MV-4-11 (cell line): ENCODE results near the gene SCGB3A1.

ENCODE experiments used
- DNase-seq: peaks from one replicate; lab custom pipeline; 2025; lab: John Stamatoyannopoulos, UW

Gene SCGB3A1

DNA sequence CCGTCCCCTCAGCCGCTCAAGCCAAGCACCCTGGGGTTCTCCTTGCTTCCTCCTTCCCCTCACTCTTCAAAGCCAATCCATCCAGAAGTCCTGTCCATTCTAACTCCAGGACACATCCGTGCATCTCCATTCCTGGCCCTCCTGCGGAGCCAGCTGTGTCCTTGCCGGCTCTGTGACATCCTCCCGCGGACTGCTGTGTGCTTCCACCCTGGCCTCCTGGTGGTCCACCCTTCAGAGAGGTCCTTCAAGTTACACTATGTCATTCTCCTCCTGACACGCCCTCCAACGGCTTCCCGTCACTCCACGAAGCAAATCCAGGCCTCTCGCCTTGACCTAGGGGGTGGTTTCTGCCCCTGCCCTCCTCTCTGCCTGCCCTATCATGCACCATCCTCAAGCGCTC is 13.0 kb upstream of the SCGB3A1 start:
- DNase-seq, result no peak

DNA sequence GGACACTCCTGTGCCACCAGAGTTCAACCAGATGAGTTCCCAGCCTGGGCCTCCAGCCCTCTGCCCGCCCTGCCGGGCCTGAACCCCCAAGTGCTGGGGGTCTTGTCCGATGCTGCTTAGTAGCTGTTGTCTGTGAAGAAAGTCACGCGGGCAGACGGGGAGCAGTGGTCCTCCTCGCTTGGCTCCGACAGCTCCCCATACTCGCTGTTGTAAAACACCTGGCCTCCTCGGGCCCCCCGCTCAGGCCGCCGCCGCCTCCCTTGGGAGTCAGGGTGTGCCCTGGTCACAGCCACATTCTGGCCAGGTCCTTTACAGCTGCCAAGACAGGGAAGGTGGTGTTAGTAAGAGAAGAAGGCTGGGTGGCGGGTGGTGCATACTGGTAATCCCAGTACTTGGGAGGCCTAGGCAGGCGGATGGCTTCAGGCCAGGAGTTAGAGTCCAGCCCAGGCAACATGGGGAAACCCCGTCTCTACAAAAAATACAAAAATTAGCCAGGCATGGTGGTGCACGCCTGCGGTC is 11.8 kb upstream of the SCGB3A1 start:
- no peak for DNase-seq

DNA sequence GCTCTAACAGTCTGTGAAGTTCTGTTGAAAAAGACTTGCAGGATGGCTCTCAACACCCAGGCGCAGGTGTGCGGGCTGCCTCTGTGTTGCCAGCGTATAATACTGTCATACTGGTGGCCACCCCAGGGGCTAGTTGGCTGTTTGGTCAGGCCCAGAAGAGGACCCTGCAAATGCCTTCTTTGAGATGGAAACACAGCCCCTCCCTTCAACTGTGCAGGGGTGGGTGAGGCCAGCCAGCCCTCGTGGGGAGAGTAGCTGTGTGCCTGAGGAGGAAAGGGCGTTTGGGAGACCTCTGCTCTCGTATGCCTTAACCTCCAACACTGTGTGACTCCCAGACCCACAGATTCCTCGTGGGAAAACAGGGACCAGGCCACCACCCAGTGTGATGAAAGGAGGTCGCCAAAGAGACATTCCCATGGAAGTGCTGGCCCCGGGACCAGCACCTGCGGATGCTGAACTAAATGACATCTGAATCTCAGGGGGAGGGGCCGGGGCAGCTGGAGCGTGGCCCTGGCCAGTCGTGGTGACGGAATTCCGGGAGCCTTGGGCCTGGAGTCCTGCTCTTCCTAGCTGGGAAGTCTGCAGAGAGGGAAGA is 11.3 kb upstream of the SCGB3A1 start:
- no peak for DNase-seq

DNA sequence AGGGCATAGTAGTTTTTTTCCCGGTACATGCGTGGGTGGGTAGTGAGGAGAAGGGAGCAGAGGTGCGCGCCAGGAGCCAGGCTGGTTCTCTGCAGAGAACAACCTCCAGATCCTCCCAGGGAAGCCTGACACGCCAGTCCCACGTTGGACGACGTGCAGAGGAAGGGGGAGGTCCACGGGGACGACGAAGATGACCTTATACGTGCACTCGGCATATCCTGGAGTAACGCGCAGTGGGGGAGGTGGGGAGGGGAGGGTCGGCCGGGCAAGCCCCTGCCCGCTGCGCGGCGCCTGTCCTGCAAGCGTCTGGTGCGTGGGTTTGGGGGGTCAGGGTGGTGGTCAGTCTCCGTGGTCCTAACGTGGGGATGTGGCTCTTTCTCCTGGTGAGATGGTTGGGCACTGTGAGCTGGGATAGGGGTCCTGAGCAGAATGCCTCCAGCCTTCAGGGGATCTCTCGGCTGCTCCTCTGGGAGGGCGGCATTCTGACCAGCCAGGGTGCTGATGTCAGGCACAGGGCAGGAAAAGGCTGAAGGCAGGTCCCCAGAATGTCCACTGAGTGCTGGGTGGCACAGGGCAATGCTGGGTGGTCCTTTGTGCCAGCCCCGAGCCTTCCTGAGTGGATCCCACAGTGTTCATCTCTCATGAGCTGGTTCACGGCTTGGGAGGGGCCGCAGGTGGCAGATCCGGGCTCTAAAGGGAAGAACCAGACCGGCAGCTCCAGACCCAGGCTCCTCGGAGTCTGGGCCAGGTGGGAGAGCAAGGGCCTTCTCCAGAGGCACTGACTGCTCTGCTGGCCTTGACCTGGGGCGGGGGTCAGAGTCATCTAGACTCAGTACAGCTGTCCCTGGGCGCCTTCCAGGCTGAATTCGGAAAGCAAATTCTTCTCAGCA is 10.5 kb upstream of the SCGB3A1 start:
- DNase-seq, result no peak

DNA sequence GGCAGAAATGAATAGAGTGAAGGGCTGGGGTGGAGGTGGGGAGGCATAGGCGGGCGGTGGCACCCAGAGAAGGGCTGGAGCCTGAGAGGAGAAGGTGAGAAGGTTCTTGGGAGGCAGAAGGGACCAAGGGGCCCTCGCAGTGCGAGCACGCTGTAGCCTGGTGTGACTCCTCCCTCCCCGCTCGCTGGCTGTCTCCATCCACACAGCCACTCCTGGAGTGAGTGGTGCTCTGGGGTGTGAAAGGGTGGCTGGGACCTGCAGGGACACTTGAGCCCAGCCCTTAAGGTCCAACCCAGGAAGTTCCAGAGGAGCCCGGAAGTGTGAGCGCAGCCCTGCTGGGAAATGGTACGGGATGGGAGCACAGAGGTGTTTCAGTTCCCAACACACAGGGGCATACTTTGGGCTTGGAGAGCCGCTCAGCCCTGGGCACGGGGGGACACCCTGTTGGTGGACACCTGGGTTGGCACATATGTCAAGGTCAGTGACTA is 9.3 kb upstream of the SCGB3A1 start:
- DNase-seq, result no peak

DNA sequence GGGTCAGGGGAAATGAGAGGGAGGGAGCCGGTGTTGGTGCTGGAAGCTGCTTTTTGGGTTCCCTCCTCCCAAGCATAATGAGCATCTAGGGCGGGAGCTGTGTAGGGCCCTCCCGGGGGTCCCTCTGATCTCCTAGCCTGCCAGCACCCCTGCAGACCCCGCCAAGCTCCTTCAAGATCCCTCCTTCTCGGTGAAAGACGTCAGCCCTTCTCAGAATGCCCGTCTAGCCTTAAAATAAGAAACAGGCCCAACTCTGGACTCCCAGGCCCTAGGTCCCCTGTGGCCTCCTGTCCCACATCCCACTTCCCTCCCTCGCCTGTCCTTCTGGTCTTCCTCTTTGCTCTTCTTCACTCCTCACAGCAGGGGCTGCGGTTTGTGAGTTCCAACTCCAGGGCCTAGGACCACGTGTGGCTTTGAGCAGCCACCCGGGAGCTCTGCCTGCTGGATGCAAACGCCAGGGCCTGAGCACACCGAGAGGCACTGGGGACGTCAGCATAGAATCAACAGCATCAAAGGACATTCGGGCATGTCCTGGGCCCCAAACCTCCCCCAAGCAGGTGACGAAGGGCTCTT is 8.8 kb upstream of the SCGB3A1 start:
- DNase-seq, result peak; percentile 63

DNA sequence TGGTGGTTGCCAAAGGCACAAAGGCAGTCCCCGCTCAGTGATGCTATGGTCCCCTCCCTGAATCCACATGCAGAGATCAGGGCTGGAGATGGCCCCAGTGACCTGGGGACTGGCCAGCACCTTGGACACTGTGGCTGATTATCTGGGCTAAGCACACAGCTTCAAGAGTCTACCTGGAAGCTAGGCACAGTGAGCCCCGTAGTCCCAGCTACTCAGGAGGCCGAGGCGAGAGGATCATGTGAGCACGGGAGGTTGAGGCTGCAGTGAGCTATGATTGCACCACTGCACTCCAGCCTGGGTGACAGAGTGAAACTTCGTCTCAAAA is 8.3 kb upstream of the SCGB3A1 start:
- DNase-seq, result no peak

DNA sequence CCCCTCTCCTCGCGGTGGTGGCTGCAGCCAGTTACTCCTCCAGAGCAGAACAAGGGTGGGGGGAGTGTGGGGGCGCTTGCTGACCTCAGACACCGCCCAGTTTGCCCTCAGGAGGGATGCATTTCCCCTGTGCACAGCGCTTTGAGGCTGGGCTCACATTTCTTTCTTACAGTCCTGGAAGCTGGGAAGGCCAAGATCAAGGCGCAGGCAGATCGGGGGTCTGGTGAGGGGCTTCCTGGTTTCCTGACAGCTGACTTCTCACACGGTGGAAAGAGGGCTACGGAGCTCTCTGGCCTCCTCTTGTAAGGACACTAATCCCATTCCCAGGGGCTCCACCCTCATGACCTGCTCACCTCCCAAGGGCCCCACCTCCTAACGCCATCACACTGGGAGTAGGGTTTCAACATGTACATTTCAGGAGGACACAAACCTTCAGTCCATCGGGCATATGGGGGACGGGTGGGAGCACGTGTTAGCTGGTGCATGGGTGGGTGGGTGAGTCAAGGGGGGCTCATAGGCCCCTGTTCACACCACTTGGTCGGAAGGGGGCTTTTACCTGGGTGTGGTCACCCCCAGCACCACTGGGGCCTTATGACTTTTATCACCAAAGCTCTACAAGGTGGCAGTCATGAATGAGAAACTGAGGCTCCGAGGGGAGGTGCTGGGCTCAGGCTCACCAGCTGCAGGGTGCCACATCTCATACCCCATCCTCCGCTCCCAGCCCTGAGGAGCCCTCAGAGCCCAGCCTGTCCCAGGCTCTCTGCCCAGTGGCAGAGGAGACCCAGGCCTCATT is 7.7 kb upstream of the SCGB3A1 start:
- DNase-seq, result no peak

DNA sequence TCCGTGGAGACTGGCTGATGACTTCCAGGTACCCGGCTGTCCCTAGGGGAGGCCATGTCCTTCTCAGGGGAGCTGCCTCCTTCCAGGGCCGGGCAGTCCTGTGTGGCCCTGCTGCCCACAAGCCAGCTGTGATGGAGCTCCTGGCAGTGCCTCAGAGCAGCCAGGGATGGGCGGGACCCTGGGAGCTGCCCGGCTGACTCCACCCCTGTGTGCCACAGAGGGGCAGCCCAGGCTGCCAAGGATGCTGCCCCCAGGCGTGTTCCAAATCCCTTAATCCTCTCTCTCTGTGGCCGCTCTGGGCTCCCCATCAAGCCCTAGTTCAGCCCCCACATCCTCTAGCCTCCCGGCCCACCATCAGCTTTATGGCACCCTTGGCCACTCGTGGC is 7.0 kb upstream of the SCGB3A1 start:
- no peak for DNase-seq

DNA sequence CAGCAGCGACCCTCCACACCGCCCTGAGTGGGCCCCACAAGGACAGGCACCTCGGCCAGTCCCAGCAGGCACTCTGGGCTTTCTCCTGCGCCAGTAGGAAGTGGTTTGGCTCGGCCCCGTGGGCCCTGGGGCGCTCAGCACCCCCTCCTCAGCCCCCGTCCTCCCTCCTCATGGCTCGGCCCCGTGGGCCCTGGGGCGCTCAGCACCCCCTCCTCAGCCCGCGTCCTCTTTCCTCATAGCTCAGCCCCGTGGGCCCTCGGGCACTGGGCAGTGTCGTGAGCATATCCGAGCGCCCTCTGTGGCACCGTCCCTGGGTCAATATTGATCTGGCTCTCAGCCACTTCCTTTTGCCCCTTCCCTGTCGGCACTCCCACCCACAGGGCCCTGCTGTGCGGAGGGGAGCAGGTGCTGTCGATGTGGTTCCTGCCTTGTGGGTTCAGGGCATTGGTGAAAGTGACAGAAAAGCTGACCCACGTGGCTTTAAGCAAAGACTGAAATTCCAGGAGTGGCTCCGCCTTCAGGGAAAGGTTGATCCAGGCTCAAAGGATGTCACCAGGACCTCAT is 5.5 kb upstream of the SCGB3A1 start:
- no peak for DNase-seq

DNA sequence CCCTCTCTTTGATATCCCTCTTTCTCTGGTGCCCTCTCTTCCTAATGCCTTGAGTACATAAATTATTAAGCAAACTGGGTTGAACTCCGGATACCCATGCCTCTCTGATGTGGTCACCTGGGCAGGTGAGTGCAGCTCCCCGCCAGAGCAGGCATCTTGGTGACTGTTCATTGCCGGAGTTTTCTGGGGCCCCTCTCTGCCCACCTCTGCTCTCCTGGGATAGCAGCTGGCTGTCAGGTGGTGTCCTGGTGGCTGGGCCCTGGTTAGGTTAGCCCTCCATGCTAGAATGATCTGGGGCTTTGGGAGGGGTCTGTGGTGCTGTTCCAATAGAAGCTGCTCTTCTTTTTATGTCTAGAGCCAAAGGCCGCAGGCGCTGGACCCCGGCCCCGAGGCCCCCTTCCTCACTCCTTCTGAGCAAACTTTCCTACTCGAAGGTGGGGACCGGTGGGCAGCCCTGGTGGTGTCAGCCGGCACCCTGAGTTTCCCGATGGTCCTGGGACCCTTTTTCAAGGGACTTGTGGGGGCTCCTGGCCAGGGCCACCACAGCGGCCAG is 4.9 kb upstream of the SCGB3A1 start:
- DNase-seq, result no peak

DNA sequence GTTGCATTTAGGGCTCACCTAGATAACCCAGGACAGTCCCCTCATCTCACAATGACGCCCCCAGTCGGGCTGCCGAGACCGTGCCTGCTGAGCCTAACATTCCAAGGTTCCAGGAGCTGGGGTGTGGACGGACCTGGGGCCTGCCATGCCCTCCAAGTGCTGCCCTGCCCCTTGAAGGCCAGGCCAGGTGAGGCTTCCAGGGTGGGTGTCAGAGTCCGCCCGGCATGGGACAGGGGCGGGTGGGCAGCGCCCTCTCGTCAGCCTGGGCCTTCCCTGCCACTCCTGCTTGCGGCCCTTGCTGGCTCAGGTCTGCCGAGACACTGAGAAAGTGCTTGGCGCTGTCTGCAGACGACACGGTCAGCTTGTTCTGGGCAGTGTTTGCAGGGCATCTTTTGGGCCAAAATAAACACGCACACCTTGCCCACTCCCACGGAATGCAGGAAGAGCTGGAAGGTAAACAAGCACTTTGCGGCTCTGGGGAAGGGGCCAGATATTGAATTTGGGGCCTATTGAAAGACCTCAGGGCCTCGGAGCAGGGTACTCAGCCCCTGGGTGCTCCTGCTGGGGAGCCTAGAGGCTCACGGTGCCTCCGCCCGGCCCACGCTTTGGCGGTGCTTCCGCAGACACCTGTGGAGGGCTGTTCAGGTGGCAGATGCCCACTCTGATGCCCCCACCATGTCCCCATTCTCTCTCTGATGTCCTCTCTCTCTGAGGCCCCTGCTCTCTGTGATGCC is 4.2 kb upstream of the SCGB3A1 start:
- no peak for DNase-seq

DNA sequence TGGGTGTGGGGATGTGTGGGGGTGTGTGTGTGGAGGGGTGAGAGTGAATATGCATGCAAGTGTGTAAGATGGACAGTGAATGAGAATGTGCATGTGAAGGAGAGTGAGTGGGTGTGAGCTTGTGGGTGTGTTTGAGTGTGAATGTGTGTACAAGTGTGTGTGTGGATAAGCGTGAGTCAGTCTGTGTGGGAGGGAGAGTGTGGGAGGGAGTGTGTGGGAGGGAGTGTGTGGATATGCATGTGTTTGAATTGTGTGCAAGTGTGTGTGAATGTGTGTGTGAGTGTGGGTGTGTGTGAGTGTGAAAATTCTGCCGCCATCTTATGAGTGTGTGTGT is 3.7 kb upstream of the SCGB3A1 start:
- no peak for DNase-seq

DNA sequence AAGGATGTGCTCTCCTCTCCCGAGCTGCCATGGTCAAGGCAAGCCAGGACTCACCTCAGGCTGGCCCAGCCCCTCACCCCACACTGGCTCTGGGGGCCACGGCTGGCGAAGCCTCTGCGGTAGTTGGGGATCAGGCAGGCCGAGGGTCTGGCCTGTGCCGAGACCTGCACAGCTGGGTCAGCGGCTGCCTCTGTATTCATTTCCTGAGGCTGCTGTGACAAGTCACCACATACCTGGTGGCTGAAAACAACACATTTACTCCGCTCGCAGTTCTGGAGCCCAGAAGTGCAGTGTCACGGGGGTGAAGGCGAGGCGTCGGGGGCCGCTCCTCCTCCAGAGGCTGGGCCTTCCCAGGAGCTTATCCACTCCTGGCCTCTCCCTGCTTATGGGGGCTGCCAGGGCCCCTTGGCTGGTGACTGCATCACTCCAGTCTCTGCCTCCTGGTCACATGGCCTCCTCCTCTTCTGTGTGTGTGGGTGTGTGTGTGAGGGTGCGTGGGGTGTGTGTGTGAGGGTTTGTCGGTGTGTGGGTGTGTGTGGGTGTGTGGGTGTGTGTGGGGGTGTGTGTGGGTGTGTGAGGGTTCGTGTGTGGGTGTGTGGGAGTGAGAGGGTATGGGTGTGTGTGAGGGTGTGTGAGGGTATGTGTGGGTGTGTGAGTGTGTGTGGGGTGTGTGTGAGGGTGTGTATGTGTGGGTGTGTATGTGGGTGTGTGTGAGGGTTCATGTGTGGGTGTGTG is 3.2 kb upstream of the SCGB3A1 start:
- no peak for DNase-seq

DNA sequence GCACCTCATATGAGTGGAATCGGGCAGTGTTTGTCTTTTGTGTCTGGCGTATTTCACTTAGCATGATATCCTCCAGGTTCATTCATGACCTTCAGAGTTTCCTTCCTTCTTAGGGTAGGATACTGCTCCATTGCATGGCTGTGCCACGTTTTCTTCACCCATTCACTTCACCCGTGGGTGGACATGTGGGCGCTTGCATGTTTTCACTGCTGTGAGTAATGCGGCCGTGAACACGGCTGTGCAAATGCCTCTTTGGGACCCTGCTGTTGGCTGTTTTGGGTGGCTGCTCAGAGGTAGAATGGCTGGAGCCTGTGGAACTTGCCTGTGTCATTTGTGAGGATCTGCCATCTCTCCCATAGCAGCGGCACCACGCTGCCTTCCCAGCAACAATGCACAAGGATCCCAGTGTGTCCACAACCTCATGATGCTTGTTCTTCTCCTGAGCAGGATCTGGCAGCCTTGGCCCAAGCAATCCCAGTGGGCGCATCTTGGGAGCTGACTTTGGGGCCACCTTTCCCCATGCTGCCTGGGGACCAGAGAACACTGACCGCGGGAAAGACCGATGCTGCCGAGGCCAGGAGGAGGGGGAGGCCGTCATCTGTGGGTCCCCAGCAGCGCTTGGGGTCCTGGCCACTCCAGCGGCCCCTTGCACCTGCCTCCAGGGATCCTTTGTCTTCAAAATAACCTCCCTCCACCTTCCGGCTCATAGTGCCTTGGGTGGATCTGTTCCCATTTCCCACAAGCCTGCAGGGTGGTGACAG is 2.3 kb upstream of the SCGB3A1 start:
- DNase-seq, result no peak

DNA sequence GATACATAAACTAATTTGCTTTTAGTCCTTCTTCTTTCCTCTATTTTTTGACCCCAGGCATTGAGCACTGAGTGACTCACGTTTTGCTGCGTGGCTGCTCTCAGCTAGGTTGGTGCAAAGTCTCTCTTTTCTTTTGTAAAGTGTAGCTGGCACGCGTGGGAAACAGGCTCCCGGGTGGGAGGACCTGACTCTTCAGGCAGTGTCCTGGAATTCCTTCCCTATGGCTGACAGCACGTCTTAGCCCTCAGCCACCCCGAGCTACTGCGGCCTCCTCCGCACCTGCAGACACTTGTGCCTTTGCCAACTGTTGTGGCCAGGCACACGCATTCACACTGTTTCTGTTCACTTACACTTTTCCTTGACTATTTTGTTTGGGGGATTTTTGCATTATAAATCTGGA is 877 bp upstream of the SCGB3A1 start:
- DNase-seq, result no peak

DNA sequence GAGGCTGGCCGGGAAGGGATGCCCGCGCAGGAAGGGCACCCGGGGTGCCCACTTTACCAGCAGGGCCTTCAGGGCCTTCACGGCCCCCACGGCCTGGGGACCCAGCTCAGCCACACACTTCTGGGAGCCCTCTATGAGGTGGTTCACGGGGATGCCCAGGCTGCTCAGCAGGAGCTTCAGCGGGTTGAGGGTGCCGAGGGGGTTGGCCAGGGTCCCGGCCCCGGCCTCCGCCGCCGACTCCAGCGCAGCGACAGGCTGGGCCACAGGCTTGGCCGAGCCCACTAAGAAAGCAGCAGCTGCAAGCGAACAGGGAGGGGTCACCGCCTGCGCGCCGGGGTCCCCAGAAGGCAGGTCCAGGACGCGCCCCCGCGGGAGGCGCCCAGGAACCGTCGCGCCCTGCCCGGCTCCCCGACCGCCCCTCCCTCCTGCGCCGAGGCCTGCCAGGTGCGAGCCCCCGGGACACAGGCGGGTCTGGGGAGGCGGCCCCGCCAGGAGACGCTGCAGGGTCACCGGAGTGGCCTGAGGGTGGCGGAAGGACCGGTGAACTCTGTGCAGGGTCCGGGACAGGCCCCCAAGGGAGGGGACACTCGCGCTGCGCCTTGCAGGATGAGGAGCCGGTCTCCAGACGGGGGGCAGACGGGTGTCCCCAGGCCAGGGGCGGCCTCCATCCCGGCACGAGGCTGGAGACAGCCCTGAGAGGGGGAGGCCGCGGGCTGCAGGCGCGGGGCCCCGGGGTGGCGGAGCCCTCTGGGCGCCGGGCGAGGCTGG is 572 bp downstream of the SCGB3A1 start:
- DNase-seq, result no peak

DNA sequence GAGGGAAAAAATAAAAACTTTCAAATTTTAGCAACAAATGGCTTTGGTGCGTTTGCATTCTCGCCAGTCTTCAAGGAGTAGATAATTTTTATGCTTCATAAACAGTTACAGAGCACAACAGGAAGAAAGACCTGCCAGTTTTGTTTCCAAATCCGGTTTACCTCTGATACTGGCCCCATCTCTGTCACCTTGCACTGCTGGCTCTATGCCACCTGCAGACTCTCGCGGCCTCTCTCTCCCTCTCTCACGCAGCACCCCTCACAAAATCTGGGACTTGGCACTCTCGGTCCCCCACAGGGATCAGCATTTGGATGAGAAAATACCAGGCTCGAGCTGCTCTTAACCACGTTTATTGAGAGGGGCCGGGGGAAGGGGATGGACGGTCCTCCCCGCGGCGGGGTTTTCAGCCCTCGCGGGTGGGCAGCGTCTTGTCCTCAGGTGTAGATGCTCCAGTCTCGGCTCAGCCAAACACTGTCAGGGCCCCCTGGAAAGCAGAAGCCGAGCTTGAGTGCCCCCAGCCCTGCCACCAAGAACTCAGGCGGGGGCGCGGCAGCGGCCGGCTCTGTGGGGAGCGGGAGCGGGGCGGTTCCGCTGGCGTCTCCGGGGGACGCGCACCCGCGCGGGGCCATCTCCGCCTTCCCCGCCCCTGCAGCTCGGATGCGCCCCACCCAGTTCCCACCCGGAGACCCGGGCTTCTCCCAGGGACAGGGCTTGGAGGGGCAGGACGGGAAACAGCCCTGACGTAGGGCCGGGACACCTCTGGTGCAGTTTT is 1.3 kb downstream of the SCGB3A1 start:
- DNase-seq, result no peak
